HEK293 (cell line): ENCODE results near the gene SETMAR.

Experiments used
- CTCF ChIA-PET: fragments of 350-600 bp; formaldehyde crosslinking; extraction: SDS; loops from one replicate; lab custom pipeline; 2021; ENCODE audit warnings: antibody characterized with exemption; lab: Yijun Ruan, JAX
- POLR2A ChIA-PET: fragments of 300-600 bp; formaldehyde crosslinking; extraction: SDS; loops from one replicate; lab custom pipeline; 2020; ENCODE audit warnings: antibody characterized with exemption, inconsistent platforms; lab: Yijun Ruan, JAX
- H3K27ac ChIP-seq: fragments of 200-500 bp; sonication (Bioruptor generic); 2 replicates; pipeline ENCODE4 v1.5.1; 2014; ENCODE audit warnings: low read depth, low read length, control low read depth, inconsistent platforms; ENCODE audit errors: extremely low read depth
- H3K36me3 ChIP-seq, 2 experiments: fragments of 200-500 bp in 1 of 2; sonication (Bioruptor generic) in 1 of 2; 1 replicate in 1 of 2; 2 replicates in 1 of 2; pipeline ENCODE4 v1.5.1; 2014 to 2017; ENCODE audit warnings: inconsistent platforms in 2 of 2, low read length in 2 of 2; ENCODE audit not compliant: control insufficient read depth in 2 of 2, insufficient read depth in 1 of 2
- H3K4me1 ChIP-seq: fragments of 200-500 bp; sonication (Bioruptor generic); 2 replicates; pipeline ENCODE4 v1.5.1; 2014; ENCODE audit warnings: mild to moderate bottlenecking, low read length, inconsistent platforms; ENCODE audit not compliant: control insufficient read depth, insufficient read depth
- H3K4me3 ChIP-seq: 2 replicates; pipeline ENCODE4 v1.5.1; 2011; ENCODE audit warnings: low read depth, mild to moderate bottlenecking, control low read depth, low read length, moderate library complexity
- H3K9me3 ChIP-seq: fragments of 200-500 bp; sonication (Bioruptor generic); 2 replicates; pipeline ENCODE4 v1.5.1; 2014; ENCODE audit warnings: low read depth, low read length, inconsistent platforms; ENCODE audit not compliant: control insufficient read depth, insufficient read depth
- ZNF18 ChIP-seq: fragments of 450-650 bp; formaldehyde crosslinking; IDR thresholded peaks from 2 replicates; pipeline ENCODE4 v1.5.1; 2016; ENCODE audit warnings: missing biosample characterization, missing genetic modification characterization
- ZNF24 ChIP-seq: fragments of 450-650 bp; formaldehyde crosslinking; IDR thresholded peaks from 2 replicates; pipeline ENCODE4 v1.5.1; 2016; ENCODE audit warnings: missing biosample characterization, missing genetic modification characterization
- ZNF768 ChIP-seq: fragments of 450-650 bp; formaldehyde crosslinking; IDR thresholded peaks from 2 replicates; pipeline ENCODE4 v1.5.1; 2018; ENCODE audit warnings: missing biosample characterization, mild to moderate bottlenecking, missing genetic modification characterization

The SETMAR gene

GRCh38 chr3:4362523-4362922 is 59.4 kb downstream of the SETMAR start:
- Histone ChIP-seq H3K4me1 (no peaks in the 10 kb centered on the region), H3K4me3 (no peak overlapping the region), H3K27ac (no peak overlapping the region), H3K9me3 (no peaks in the 10 kb centered on the region), H3K36me3 (no peaks in the 10 kb centered on the region)
- CTCF ChIA-PET = no interaction called here
- TF ChIP-seq ZNF24 (tag by site-specific recombination) (no peak), ZNF18 (tag by site-specific recombination) (no peak), ZNF768 (tag by site-specific recombination) (no peak)
- POLR2A ChIA-PET = no interaction called here
